ENCODE results near the gene MARCHF10.

DNA sequence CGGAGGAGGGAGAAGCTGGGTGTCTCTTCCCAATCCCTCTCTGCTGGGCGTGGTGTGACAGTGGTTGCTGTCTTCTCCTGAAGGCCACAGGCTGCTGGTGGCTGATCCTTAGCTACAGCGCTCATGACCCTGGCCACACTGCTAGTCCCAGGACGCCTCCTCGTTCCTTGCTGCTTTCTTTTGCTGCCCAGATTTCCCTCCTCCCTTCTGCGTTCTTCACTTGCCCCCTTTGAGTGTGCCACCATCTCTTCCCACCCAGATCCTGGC is 90.6 kb downstream of the MARCHF10 start:
- TF ChIP-seq, protein P1, sequence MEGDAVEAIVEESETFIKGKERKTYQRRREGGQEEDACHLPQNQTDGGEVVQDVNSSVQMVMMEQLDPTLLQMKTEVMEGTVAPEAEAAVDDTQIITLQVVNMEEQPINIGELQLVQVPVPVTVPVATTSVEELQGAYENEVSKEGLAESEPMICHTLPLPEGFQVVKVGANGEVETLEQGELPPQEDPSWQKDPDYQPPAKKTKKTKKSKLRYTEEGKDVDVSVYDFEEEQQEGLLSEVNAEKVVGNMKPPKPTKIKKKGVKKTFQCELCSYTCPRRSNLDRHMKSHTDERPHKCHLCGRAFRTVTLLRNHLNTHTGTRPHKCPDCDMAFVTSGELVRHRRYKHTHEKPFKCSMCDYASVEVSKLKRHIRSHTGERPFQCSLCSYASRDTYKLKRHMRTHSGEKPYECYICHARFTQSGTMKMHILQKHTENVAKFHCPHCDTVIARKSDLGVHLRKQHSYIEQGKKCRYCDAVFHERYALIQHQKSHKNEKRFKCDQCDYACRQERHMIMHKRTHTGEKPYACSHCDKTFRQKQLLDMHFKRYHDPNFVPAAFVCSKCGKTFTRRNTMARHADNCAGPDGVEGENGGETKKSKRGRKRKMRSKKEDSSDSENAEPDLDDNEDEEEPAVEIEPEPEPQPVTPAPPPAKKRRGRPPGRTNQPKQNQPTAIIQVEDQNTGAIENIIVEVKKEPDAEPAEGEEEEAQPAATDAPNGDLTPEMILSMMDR (IDR thresholded peaks at IDR 0.05), result no peak
- no peak for TF ChIP-seq POLR2A (IDR thresholded peaks at IDR 0.05)
